ENCODE measurements around the gene MTMR10.

Gene MTMR10

DNA sequence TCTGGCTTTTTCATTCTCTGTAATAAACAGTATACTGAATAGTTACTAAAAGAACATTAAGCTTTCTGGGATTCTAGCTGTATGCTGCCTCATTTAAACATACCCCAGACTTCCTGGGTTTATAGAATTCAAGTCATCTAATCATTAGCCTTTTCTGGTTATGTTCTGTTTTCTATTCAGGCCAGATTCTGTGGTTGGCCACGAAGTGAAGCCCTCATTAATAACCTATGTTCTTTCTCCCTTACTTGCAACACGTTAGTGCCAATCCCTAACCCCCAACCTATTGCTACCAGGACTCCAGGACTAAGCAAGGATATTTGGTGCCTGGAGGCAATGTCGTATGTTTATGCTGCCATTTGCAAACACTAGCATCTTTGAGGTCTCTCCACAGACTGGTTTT is 28.6 kb upstream of the MTMR10 start:
- Histone ChIP-seq H3K79me1 (replicated peaks; ENCODE audit: low read length, poor library complexity, severe bottlenecking) (no peaks in the 10 kb centered on the region), H2AK5ac (ENCODE audit: low read length, severe bottlenecking) (no peak overlapping the region), H3K14ac (ENCODE audit: low read length in 2 of 2) (no peak overlapping the region), H3K27me3 (ENCODE audit: control insufficient read depth in 1 of 2, insufficient read depth in 1 of 2, low read length in 2 of 2) (no peaks in the 10 kb centered on the region), H3K9me3 (ENCODE audit: control insufficient read depth, low read length) (no peaks in the 10 kb centered on the region), H2BK12ac (ENCODE audit: low read length in 2 of 2) (no peak overlapping the region), H3K9ac (ENCODE audit: low read length) (no peak overlapping the region), H3K27ac (ENCODE audit: low read length, poor library complexity, severe bottlenecking) (no peak overlapping the region), H2BK120ac (ENCODE audit: low read depth, low read length) (no peak overlapping the region), H2BK15ac (ENCODE audit: low read depth, poor library complexity, severe bottlenecking) (no peak overlapping the region), H3K4ac (ENCODE audit: low read depth in 1 of 2, low read length in 2 of 2) (no peak overlapping the region), H3K23ac (ENCODE audit: low read length in 2 of 2) (no peak overlapping the region), H3K4me3 (ENCODE audit: insufficient read depth in 1 of 2, low read depth in 1 of 2, low read length in 2 of 2) (no peak overlapping the region), H3K4me1 (ENCODE audit: control insufficient read depth, insufficient read depth, low read depth, low read length) (peaks cover 16% of the 10 kb centered on the region), H3K18ac (ENCODE audit: low read depth in 1 of 2, low read length in 2 of 2) (no peak overlapping the region), H4K91ac (ENCODE audit: low read length) (no peak overlapping the region), H4K8ac (ENCODE audit: low read length) (no peak overlapping the region), H3K4me2 (ENCODE audit: low read length, poor library complexity, severe bottlenecking) (no peak overlapping the region), H2BK5ac (ENCODE audit: low read depth, low read length, poor library complexity, severe bottlenecking) (no peak overlapping the region), H2AFZ (ENCODE audit: low read depth, low read length) (no peak overlapping the region), H3K36me3 (ENCODE audit: control insufficient read depth in 1 of 2, insufficient read depth in 2 of 2, low read depth in 1 of 2, low read length in 2 of 2) (no peaks in the 10 kb centered on the region)
- no peak for DNase-seq
- WGBS, result 81% methylated on average over 3 of the region's 3 CpGs

DNA sequence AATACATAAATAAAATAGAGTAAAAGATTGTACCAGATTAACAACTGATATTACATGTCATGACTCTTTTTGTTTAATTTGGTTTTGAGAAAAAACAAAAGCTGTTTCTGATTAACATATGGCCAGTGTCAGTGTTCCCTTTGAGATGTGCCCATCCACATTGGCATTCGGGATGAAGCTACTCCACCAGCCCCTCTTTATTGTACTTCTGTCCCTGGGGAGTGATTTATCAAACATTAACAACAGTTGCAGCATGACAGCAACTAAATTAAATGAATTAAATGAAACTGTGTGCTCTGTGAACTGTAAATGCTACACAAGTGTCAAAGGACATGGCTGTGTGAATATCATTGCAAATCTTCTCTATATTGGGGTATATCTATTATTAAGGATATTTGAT is 25.9 kb upstream of the MTMR10 start:
- no peak overlapping the region for H3K18ac ChIP-seq (ENCODE audit: low read depth in 1 of 2, low read length in 2 of 2)
- H3K4ac ChIP-seq (ENCODE audit: low read depth in 1 of 2, low read length in 2 of 2), result no peak overlapping the region
- peaks cover 23% of the 10 kb centered on the region for H3K9me3 ChIP-seq (ENCODE audit: control insufficient read depth, low read length)
- H2AK5ac ChIP-seq (ENCODE audit: low read length, severe bottlenecking), result no peak overlapping the region
- no peak overlapping the region for H4K91ac ChIP-seq (ENCODE audit: low read length)
- H2BK5ac ChIP-seq (ENCODE audit: low read depth, low read length, poor library complexity, severe bottlenecking), result no peak overlapping the region
- no peak overlapping the region for H2BK120ac ChIP-seq (ENCODE audit: low read depth, low read length)
- DNase-seq, result no peak
- H3K14ac ChIP-seq (ENCODE audit: low read length in 2 of 2), result no peak overlapping the region
- H3K4me2 ChIP-seq (ENCODE audit: low read length, poor library complexity, severe bottlenecking), result no peak overlapping the region
- H2AFZ ChIP-seq (ENCODE audit: low read depth, low read length), result no peak overlapping the region
- WGBS, result 89% methylated on average over 1 of the region's 1 CpG
- no peak overlapping the region for H3K23ac ChIP-seq (ENCODE audit: low read length in 2 of 2)
- H3K9ac ChIP-seq (ENCODE audit: low read length), result no peak overlapping the region
- no peak overlapping the region for H4K8ac ChIP-seq (ENCODE audit: low read length)
- no peak overlapping the region for H3K27ac ChIP-seq (ENCODE audit: low read length, poor library complexity, severe bottlenecking)
- H3K27me3 ChIP-seq (ENCODE audit: control insufficient read depth in 1 of 2, insufficient read depth in 1 of 2, low read length in 2 of 2), result no peaks in the 10 kb centered on the region
- peaks cover 3% of the 10 kb centered on the region for H3K4me1 ChIP-seq (ENCODE audit: control insufficient read depth, insufficient read depth, low read depth, low read length)
- no peak overlapping the region for H3K4me3 ChIP-seq (ENCODE audit: insufficient read depth in 1 of 2, low read depth in 1 of 2, low read length in 2 of 2)
- H3K79me1 ChIP-seq (replicated peaks; ENCODE audit: low read length, poor library complexity, severe bottlenecking), result no peaks in the 10 kb centered on the region
- no peak overlapping the region for H2BK12ac ChIP-seq (ENCODE audit: low read length in 2 of 2)
- H3K36me3 ChIP-seq (ENCODE audit: control insufficient read depth in 1 of 2, insufficient read depth in 2 of 2, low read depth in 1 of 2, low read length in 2 of 2), result no peaks in the 10 kb centered on the region
- H2BK15ac ChIP-seq (ENCODE audit: low read depth, poor library complexity, severe bottlenecking), result no peak overlapping the region

DNA sequence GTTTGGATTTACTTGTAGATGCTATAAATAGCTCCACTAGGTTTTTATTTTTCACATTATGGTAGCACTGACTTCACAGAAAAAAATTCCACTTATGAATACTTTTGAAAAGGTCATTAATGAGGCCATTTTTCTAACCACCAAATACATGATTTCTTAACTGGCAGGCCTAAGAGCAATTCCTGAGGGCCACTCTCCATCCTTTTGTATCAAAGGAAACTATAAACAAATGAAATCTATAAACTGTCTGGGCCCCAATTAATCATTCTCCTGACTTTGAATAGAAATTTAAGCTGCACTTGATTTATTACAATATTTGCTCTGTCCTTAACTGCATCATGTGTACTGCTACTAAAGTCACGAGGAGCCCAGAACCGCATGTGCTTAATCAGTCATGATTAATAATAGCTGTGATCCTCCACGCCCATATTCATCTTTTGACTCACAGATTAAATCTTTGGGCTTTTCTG is 25.1 kb upstream of the MTMR10 start:
- peaks cover 30% of the 10 kb centered on the region for H3K9me3 ChIP-seq (ENCODE audit: control insufficient read depth, low read length)
- DNase-seq, result peak; percentile 47
- no peak overlapping the region for H3K23ac ChIP-seq (ENCODE audit: low read length in 2 of 2)
- H3K79me1 ChIP-seq (replicated peaks; ENCODE audit: low read length, poor library complexity, severe bottlenecking), result no peaks in the 10 kb centered on the region
- H3K4ac ChIP-seq (ENCODE audit: low read depth in 1 of 2, low read length in 2 of 2), result no peak overlapping the region
- no peak overlapping the region for H2AK5ac ChIP-seq (ENCODE audit: low read length, severe bottlenecking)
- no peak overlapping the region for H3K9ac ChIP-seq (ENCODE audit: low read length)
- H3K27ac ChIP-seq (ENCODE audit: low read length, poor library complexity, severe bottlenecking), result peak overlapping the region; percentile 56
- H3K14ac ChIP-seq (ENCODE audit: low read length in 2 of 2), result no peak overlapping the region
- H4K8ac ChIP-seq (ENCODE audit: low read length), result no peak overlapping the region
- H2BK5ac ChIP-seq (ENCODE audit: low read depth, low read length, poor library complexity, severe bottlenecking), result no peak overlapping the region
- H2AFZ ChIP-seq (ENCODE audit: low read depth, low read length), result no peak overlapping the region
- no peak overlapping the region for H4K91ac ChIP-seq (ENCODE audit: low read length)
- no peaks in the 10 kb centered on the region for H3K27me3 ChIP-seq (ENCODE audit: control insufficient read depth in 1 of 2, insufficient read depth in 1 of 2, low read length in 2 of 2)
- H3K36me3 ChIP-seq (ENCODE audit: control insufficient read depth in 1 of 2, insufficient read depth in 2 of 2, low read depth in 1 of 2, low read length in 2 of 2), result no peaks in the 10 kb centered on the region
- H3K4me2 ChIP-seq (ENCODE audit: low read length, poor library complexity, severe bottlenecking), result no peak overlapping the region
- WGBS, result 61% methylated on average over 3 of the region's 3 CpGs
- H3K18ac ChIP-seq (ENCODE audit: low read depth in 1 of 2, low read length in 2 of 2), result no peak overlapping the region
- H2BK120ac ChIP-seq (ENCODE audit: low read depth, low read length), result no peak overlapping the region
- H2BK15ac ChIP-seq (ENCODE audit: low read depth, poor library complexity, severe bottlenecking), result no peak overlapping the region
- peaks cover 3% of the 10 kb centered on the region for H3K4me1 ChIP-seq (ENCODE audit: control insufficient read depth, insufficient read depth, low read depth, low read length)
- H3K4me3 ChIP-seq (ENCODE audit: insufficient read depth in 1 of 2, low read depth in 1 of 2, low read length in 2 of 2), result no peak overlapping the region
- H2BK12ac ChIP-seq (ENCODE audit: low read length in 2 of 2), result no peak overlapping the region

DNA sequence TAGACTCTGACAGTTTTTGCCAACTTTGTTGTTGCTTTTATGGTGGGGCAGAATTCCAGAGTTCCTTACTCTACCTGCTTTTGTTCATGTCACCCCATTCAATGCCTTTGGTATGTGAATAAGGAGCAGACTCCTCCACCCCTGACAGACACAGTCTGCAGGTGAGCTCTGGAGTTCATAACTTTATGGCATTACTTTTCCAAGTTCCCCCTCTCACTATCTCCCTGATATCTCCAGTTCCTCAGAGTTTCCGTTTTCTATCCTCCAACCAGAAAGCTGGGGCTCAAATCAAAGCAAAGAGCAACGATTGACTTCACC is 23.1 kb upstream of the MTMR10 start:
- Histone ChIP-seq H4K91ac (ENCODE audit: low read length) (no peak overlapping the region), H3K23ac (ENCODE audit: low read length in 2 of 2) (no peak overlapping the region), H3K27me3 (ENCODE audit: control insufficient read depth in 1 of 2, insufficient read depth in 1 of 2, low read length in 2 of 2) (no peaks in the 10 kb centered on the region), H3K14ac (ENCODE audit: low read length in 2 of 2) (no peak overlapping the region), H2BK5ac (ENCODE audit: low read depth, low read length, poor library complexity, severe bottlenecking) (no peak overlapping the region), H3K79me1 (replicated peaks; ENCODE audit: low read length, poor library complexity, severe bottlenecking) (no peaks in the 10 kb centered on the region), H2BK12ac (ENCODE audit: low read length in 2 of 2) (no peak overlapping the region), H3K27ac (ENCODE audit: low read length, poor library complexity, severe bottlenecking) (no peak overlapping the region), H3K9ac (ENCODE audit: low read length) (no peak overlapping the region), H3K9me3 (ENCODE audit: control insufficient read depth, low read length) (peaks cover 34% of the 10 kb centered on the region), H3K4me2 (ENCODE audit: low read length, poor library complexity, severe bottlenecking) (no peak overlapping the region), H2BK120ac (ENCODE audit: low read depth, low read length) (no peak overlapping the region), H3K4me1 (ENCODE audit: control insufficient read depth, insufficient read depth, low read depth, low read length) (peaks cover 1% of the 10 kb centered on the region), H4K8ac (ENCODE audit: low read length) (no peak overlapping the region), H3K18ac (ENCODE audit: low read depth in 1 of 2, low read length in 2 of 2) (no peak overlapping the region), H3K4ac (ENCODE audit: low read depth in 1 of 2, low read length in 2 of 2) (no peak overlapping the region), H2AFZ (ENCODE audit: low read depth, low read length) (no peak overlapping the region), H3K36me3 (ENCODE audit: control insufficient read depth in 1 of 2, insufficient read depth in 2 of 2, low read depth in 1 of 2, low read length in 2 of 2) (no peaks in the 10 kb centered on the region), H3K4me3 (ENCODE audit: insufficient read depth in 1 of 2, low read depth in 1 of 2, low read length in 2 of 2) (no peak overlapping the region), H2BK15ac (ENCODE audit: low read depth, poor library complexity, severe bottlenecking) (no peak overlapping the region), H2AK5ac (ENCODE audit: low read length, severe bottlenecking) (no peak overlapping the region)
- WGBS, result 76% methylated on average over 2 of the region's 2 CpGs
- DNase-seq, result no peak
